HepG2 (cell line): ENCODE data around the gene SLC43A1. TPM values are rescaled to one million over a fixed set of nuclear protein-coding genes. Genes with fewer than 3 reads are reported as not detected.
A peak's percentile ranks its signal among the peaks of the same experiment; 100 is the strongest.

ENCODE experiments used
- CCDC6 ChIP-seq: sonication (generic); formaldehyde crosslinking; IDR thresholded peaks from 2 replicates; pipeline ENCODE4 v1.8.1; 2022; ENCODE audit warnings: mild to moderate bottlenecking, missing genetic modification reagents, moderate library complexity
- GATA4 ChIP-seq: sonication (generic); IDR thresholded peaks from 2 replicates; pipeline ENCODE4 v1.6.1; 2016; ENCODE audit warnings: antibody characterized with exemption, low read depth, borderline replicate concordance
- GATAD2A ChIP-seq: IDR thresholded peaks from 2 replicates; pipeline ENCODE4 v1.6.1; 2016
- HNF4G ChIP-seq, 2 experiments: sonication (generic) in 1 of 2; formaldehyde crosslinking in 1 of 2; IDR thresholded peaks; 2 replicates each; pipeline versions ENCODE4 v1.4.0 to v1.6.1; 2011 to 2020; ENCODE audit warnings: borderline replicate concordance in 2 of 2, low read depth in 2 of 2, mild to moderate bottlenecking in 2 of 2, low read length in 1 of 2, missing genetic modification reagents in 1 of 2, moderate library complexity in 1 of 2
- HOXA9 ChIP-seq: sonication (generic); formaldehyde crosslinking; IDR thresholded peaks from 2 replicates; pipeline ENCODE4 v1.8.1; 2022; ENCODE audit warnings: missing genetic modification reagents, mild to moderate bottlenecking, moderate library complexity, borderline replicate concordance
- KDM1A ChIP-seq: IDR thresholded peaks from 2 replicates; pipeline ENCODE4 v1.6.1; 2016; ENCODE audit warnings: missing compliant biosample characterization
- MAX ChIP-seq: IDR thresholded peaks from 2 replicates; pipeline ENCODE4 v1.6.1; 2012; ENCODE audit warnings: inconsistent platforms
- MEIS1 ChIP-seq: sonication (generic); formaldehyde crosslinking; IDR thresholded peaks from 2 replicates; pipeline ENCODE4 v1.9.0; 2021; ENCODE audit warnings: mild to moderate bottlenecking, missing genetic modification reagents, moderate library complexity, borderline replicate concordance
- MNT ChIP-seq: fragments of 450-650 bp; IDR thresholded peaks from 2 replicates; pipeline ENCODE4 v1.6.1; 2016
- MXD1 ChIP-seq: sonication (generic); formaldehyde crosslinking; IDR thresholded peaks from 2 replicates; pipeline ENCODE4 v1.4.0; 2020; ENCODE audit warnings: mild to moderate bottlenecking, missing genetic modification reagents
- MXD3 ChIP-seq: IDR thresholded peaks from 2 replicates; pipeline ENCODE4 v1.6.1; 2016; ENCODE audit warnings: mild to moderate bottlenecking, missing biosample characterization, missing genetic modification reagents
- POLR2AphosphoS5 ChIP-seq: IDR thresholded peaks from 2 replicates; pipeline ENCODE4 v1.6.1; 2012; ENCODE audit warnings: low read depth, low read length
- SIX1 ChIP-seq: sonication (generic); formaldehyde crosslinking; IDR thresholded peaks from 2 replicates; pipeline ENCODE4 v1.4.0; 2020; ENCODE audit warnings: missing genetic modification reagents, borderline replicate concordance
- SOX6 ChIP-seq, 2 experiments: fragments of 450-650 bp in 1 of 2; sonication (generic) in 1 of 2; formaldehyde crosslinking in 1 of 2; IDR thresholded peaks; 2 replicates each; pipeline versions ENCODE4 v1.4.0 to v1.6.1; 2017 to 2020; ENCODE audit warnings: antibody characterized with exemption in 1 of 2, mild to moderate bottlenecking in 1 of 2, missing genetic modification reagents in 1 of 2
- ZBTB38 ChIP-seq: sonication (generic); formaldehyde crosslinking; IDR thresholded peaks from 2 replicates; pipeline ENCODE4 v1.5.1; 2020; ENCODE audit warnings: mild to moderate bottlenecking, missing genetic modification reagents
- ZFP36L2 ChIP-seq: sonication (generic); formaldehyde crosslinking; IDR thresholded peaks from 2 replicates; pipeline ENCODE4 v1.4.0; 2020; ENCODE audit warnings: missing genetic modification reagents
- ZFX ChIP-seq: sonication (generic); formaldehyde crosslinking; IDR thresholded peaks from 2 replicates; pipeline ENCODE4 v1.4.0; 2020; ENCODE audit warnings: mild to moderate bottlenecking, low read depth, missing genetic modification reagents, moderate library complexity
- ZNF160 ChIP-seq: sonication (generic); formaldehyde crosslinking; IDR thresholded peaks from 2 replicates; pipeline ENCODE4 v1.8.0; 2022; ENCODE audit warnings: mild to moderate bottlenecking, inconsistent platforms, missing genetic modification reagents
- ZNF232 ChIP-seq: sonication (generic); formaldehyde crosslinking; IDR thresholded peaks from 2 replicates; pipeline ENCODE4 v1.4.0; 2020; ENCODE audit warnings: missing genetic modification reagents, borderline replicate concordance
- ZNF281 ChIP-seq: sonication (generic); formaldehyde crosslinking; IDR thresholded peaks from 2 replicates; pipeline ENCODE4 v1.4.0; 2020; ENCODE audit warnings: missing genetic modification reagents, borderline replicate concordance
- ZNF329 ChIP-seq: sonication (generic); formaldehyde crosslinking; IDR thresholded peaks from 2 replicates; pipeline ENCODE4 v1.9.0; 2021; ENCODE audit warnings: low read depth, mild to moderate bottlenecking, missing genetic modification reagents
- ZNF557 ChIP-seq: sonication (generic); formaldehyde crosslinking; IDR thresholded peaks from 2 replicates; pipeline ENCODE4 v1.4.0; 2020; ENCODE audit warnings: missing genetic modification reagents
- ZNF629 ChIP-seq: sonication (generic); formaldehyde crosslinking; conservative IDR thresholded peaks from 2 replicates; pipeline ENCODE4 v1.5.0; 2020; ENCODE audit warnings: missing genetic modification reagents
- ZSCAN25 ChIP-seq: sonication (generic); formaldehyde crosslinking; IDR thresholded peaks from 2 replicates; pipeline ENCODE4 v1.8.0; 2022; ENCODE audit warnings: mild to moderate bottlenecking, missing genetic modification reagents
- polyA plus RNA-seq, 8 experiments: library from polyadenylated mRNA; depleted of rRNA in 3 of 8; stranded (reverse) in 7 of 8; unstranded in 1 of 8; fragments of >200 nt; fragmentation: Illumina TruSeq in 4 of 8; extraction: Trizol in 4 of 8; gene quantifications; 2 replicates each; pipeline versions ENCODE4 v1.2.1 to v1.2.3, GENCODE V29; 2011 to 2016; ENCODE audit warnings: low read depth in 4 of 8, missing spikeins in 1 of 8, mixed read lengths in 1 of 8; ENCODE audit not compliant: insufficient read depth in 1 of 8
- total RNA-seq, 5 experiments: library from RNA; depleted of rRNA; stranded (reverse); fragments of >200 nt; fragmentation: Illumina TruSeq; extraction: Trizol; gene quantifications; 2 replicates each; pipeline ENCODE4 v1.2.3, GENCODE V29; 2016; ENCODE audit warnings: low read depth in 1 of 5

SLC43A1 gene
- total and polyA plus RNA-seq, 2 of the 13 experiments (the other 11 are each of a cell fraction or from before 2014, with no cell fraction given): 72.3 to 87.6 TPM

GRCh38 chr11:57514538-57515331 is 767 bp downstream of the SLC43A1 start (continued):
- peak; percentile 93 for TF ChIP-seq ZNF629 (CRISPR knock-in tag)
- no peak for TF ChIP-seq ZSCAN25 (CRISPR knock-in tag)
- 0 out of 2 replicates have a peak, but pooled peaks have one; percentile 23 for TF ChIP-seq SIX1
- TF ChIP-seq MNT: peak; percentile 55
- peak; percentile 45 for TF ChIP-seq GATAD2A
- peak; percentile 29; the same call in 1 of the 2 replicates for TF ChIP-seq CCDC6 (CRISPR knock-in tag)
- peak; percentile 16; the same call in 1 of the 2 replicates for TF ChIP-seq MEIS1 (CRISPR knock-in tag)
- TF ChIP-seq GATA4: peak; percentile 47; the same call in 1 of the 2 replicates
- TF ChIP-seq KDM1A (CRISPR knock-in tag): peak; percentile 86
- no peak for TF ChIP-seq ZFP36L2 (CRISPR knock-in tag)
- TF ChIP-seq MAX: peak; percentile 92
- no peak for TF ChIP-seq ZNF557 (CRISPR knock-in tag)
- TF ChIP-seq MXD1 (CRISPR knock-in tag): peak; percentile 71; the same call in 1 of the 2 replicates
- TF ChIP-seq ZFX (CRISPR knock-in tag): peak; percentile 54
- TF ChIP-seq ZNF232 (CRISPR knock-in tag): peak; percentile 1; the same call in 1 of the 2 replicates
- TF ChIP-seq ZNF160: no peak
- TF ChIP-seq HOXA9 (CRISPR knock-in tag): no peak
- TF ChIP-seq ZBTB38 (CRISPR knock-in tag): peak; percentile 44; the same call in 1 of the 2 replicates
- TF ChIP-seq POLR2AphosphoS5: peak; percentile 81
- no peak for TF ChIP-seq SOX6 (IDR thresholded peaks at IDR 0.05)
- TF ChIP-seq SOX6 (CRISPR knock-in tag; IDR thresholded peaks at IDR 0.05): peak; percentile 58
- TF ChIP-seq HNF4G (IDR thresholded peaks at IDR 0.05; ENCODE audit: borderline replicate concordance, low read depth, low read length): no peak
- 0 out of 2 replicates have a peak, but pooled peaks have one; percentile 52 for TF ChIP-seq HNF4G (CRISPR knock-in tag; IDR thresholded peaks at IDR 0.05; ENCODE audit: borderline replicate concordance, low read depth)
- 0 out of 2 replicates have a peak, but pooled peaks have one; percentile 61 for TF ChIP-seq MXD3 (CRISPR knock-in tag)
- no peak for TF ChIP-seq ZNF329 (CRISPR knock-in tag)
- TF ChIP-seq ZNF281: peak; percentile 23; the same call in 1 of the 2 replicates
